ENCODE results near the gene CACNA1D.

CACNA1D gene

DNA sequence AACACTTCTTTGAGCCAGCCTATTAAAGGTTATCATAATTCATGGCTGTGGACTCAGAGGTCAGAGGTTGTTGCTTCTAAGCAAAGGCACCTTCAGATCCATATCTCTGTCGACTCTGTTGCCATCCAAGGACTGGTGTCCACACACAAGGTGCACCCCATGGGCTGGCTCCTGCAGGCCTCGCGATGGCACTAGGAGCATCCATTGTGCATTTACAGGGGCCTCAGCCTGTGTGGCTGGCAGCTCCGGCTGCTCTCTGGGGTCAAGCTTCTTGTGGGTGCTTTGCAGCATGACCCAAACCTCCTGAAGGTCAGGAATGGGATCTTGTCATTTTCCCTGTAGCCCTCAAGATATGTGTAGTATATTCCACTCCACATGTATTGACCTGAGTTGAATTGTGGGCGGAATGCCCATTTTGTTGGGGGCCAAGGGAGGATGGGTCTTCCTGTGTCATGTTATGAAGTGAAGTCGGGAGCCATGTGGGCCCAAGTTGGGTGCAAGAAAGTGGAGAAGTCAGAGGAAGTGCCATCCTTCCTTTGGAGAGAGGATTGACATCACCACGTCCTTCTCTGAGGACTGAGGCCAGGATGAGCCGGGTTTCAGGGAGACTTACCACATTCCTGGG is 308.0 kb downstream of the CACNA1D start:
- in situ Hi-C loops (cut with HindIII; ENCODE audit: low sequenced_read_pairs): no loop called here

DNA sequence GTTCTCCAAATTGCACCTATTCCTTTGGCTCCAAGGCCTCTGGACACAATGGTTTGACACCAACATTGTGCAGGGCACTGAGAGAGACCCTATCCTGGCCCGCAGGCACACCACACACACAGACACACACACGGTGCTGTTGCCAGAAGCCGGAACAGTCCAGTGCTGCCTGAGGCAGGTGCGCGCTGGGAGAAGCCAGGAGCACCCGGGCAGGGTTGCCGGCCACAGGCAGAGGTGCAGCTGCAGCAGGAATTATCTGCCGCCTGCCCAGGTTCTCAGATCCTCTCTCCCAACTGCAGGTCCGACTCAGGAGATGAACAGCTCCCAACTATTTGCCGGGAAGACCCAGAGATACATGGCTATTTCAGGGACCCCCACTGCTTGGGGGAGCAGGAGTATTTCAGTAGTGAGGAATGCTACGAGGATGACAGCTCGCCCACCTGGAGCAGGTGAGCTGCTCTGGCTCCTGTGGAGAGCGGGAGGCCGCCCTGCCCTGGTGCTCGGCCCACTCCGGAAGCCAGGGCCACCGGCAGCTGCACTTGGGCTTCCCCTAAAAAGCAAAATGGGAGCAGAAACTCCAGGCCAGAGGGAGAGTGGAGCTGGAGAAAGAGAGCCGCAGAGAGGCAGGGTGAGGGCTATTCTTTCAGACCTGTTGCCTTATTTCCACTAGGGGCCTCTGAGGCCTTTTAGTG is 308.9 kb downstream of the CACNA1D start:
- in situ Hi-C loops (cut with HindIII; ENCODE audit: low sequenced_read_pairs): no loop called here

DNA sequence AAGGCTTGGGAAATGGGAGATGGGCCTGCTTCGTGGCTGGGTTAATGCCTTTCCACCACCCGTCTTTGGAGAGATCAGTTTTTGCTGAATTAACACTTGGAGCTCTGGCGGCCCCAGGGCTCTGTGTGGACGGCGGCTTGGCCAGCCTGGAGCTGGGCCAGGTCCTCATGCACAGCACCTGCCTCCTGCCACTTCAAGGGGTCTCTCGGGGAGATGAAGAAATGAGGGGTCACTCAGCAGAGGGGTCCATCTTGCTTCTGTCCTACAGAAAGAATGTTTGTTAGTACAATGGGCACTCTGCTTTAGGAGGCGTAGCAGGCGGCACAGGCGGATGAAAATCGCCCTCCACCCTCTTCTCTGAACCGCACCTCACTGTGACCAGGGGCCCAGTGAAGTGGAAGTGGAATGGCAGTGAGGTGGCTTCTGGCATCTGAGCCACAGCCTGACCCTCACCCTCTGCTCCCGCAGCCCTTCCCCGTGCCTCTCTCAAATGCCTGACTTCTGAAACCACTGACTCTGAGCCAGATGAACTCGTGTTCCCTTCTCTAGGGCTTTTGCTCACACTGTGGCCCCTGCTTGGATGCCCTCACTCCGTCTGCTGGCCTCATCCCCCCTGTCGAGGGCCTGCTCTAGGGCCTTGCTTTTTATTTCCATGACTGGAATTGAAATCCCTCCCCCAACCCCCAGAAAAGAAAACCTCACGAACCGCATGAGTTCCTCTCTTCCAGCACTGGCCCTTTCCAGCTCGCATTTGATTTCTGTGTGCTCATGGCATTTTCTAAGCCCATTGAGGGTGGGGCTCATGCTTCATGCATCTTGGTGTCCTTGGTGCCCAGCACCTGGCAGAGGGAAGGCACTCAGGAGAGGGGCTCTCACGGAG is 309.6 kb downstream of the CACNA1D start:
- in situ Hi-C loops (cut with HindIII; ENCODE audit: low sequenced_read_pairs): no loop called here

DNA sequence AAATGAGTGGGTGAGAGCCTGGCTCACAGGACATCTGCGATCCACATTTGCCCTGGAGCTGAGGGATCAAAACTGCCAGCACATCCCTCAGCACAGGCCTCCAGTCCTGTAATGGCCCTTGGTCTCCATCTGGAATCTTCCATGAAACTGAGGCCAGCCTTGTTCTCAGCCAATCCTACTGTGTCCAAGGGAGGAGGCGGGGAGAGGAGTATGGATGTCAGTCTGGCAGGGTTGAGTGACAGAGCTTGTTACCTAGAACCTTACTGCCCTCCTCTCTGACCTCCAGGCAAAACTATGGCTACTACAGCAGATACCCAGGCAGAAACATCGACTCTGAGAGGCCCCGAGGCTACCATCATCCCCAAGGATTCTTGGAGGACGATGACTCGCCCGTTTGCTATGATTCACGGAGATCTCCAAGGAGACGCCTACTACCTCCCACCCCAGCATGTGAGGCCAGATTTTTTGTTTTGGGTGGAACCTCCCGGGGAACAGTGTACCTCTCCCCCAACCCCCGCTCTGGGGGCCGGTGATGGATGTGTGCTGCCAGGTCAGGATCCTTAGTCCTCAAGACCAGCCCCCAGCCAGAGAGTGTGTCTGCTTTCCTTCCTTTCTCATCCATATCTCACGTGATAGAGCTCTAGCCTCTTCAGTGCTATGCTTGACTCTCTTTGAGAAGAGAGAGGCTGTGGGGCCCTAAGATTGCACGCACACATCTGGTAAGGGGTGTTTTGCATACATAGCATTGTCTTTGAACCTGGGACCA is 310.5 kb downstream of the CACNA1D start:
- in situ Hi-C loops (cut with HindIII; ENCODE audit: low sequenced_read_pairs): no loop called here

DNA sequence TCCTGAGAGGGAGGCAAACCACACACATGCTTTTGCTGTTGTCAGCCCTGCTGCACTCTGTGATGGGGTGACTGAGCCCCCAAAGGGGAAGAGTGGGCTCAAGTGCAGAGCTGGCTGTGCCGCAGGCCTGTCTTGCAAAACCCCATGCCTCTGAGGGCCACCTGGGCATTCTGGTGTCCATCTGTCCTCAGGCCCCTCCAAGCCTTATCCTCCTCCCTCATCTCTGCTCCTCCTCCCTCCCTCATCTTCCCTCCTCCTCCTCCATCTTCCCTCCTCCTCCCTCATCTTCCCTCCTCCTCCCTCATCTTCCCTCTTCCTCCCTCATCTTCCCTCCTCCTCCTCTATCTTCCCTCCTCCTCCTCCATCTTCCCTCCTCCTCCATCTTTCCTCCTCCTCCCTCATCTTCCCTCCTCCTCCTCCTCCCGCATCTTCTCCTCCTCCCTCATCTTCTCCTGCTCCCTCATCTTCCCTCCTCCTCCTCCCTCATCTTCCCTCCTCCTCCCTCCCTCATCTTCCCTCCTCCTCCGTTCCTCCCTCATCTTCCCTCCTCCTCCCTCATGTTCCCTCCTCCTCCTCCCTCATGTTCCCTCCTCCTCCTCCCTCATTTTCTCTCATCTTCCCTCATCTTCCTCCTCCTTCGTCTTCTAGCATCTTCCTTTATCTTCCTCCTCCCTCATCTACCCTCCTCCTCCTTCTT is 311.2 kb downstream of the CACNA1D start:
- in situ Hi-C loops (cut with HindIII; ENCODE audit: low sequenced_read_pairs): no loop called here

DNA sequence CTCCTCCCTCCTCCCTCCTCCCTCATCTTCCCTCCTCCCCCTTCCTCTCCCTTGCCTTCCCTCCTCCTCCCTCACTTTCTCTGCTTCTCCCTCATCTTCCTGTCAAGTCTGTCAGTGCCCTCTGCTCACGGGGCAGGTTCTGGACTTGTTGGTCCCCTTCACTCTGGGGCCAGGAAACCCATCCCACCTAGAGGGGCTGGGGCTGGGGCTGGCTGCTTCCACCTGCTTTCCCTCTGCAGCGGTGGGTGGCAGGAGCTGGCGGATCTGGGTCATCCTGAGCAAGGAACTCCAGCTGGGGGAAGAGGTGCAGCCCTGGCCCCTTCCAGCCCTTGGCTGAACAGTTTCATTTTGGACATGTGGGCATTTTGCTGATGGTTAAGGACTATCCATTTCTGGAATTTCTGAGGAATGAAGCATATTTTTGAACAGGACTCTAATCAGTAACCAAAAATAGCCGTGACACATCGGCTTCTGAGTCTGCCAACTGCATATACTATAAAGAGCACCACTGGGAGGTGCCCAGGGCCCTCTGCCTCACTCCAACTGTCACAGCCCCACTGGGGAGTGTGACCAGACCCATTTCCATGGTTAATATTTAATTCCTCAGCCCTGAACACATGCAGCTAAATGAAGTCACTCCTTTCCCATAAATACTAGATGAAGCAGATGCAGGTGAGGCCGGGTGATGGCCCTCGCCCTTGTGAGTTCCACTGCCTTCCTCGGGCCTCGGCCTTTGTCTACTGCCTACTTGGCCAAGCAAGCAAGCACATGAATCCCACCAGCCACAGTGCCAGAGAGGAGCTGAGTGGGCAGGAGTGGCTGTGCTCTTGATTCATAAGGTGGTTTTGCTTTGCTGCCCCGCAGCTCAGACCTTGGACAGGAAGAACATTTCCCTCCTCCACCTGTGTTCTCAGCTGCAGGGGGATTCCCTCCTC is 312.0 kb downstream of the CACNA1D start:
- in situ Hi-C loops (cut with HindIII; ENCODE audit: low sequenced_read_pairs): no loop called here

DNA sequence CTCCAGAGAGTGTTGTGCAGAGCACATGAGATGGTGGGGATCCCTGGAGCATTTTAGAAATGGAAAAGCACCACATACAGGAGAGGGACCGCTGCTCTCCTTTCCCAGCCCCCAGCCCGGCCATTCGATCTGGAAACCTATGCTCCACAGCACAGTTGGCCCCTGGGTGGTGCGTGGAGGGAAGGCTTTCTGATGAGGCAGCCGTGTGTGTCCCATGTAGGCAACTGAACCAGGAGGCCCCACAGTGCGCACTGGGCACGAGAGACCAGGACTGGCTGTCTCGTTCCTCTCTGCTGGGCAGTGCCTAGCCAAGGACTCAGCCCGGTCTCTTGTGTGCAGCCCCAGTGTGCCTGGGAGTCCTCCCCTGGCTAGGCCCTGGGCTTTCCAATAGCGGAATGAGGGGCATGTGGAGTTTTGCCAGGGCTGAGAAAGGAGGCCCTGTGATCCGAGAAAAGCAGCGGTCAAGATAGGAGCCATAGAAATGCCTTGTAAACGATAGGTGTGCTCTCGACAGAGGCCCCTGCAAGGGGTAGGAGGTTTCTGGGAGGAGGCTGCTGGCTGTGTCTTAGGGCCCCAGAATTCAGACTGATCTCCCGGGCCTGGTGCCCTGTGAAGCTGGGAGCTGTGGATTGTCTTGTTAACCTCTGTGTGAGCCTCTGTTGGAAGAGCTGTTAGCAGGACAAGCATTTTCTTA is 312.9 kb downstream of the CACNA1D start:
- in situ Hi-C loops (cut with HindIII; ENCODE audit: low sequenced_read_pairs): no loop called here

DNA sequence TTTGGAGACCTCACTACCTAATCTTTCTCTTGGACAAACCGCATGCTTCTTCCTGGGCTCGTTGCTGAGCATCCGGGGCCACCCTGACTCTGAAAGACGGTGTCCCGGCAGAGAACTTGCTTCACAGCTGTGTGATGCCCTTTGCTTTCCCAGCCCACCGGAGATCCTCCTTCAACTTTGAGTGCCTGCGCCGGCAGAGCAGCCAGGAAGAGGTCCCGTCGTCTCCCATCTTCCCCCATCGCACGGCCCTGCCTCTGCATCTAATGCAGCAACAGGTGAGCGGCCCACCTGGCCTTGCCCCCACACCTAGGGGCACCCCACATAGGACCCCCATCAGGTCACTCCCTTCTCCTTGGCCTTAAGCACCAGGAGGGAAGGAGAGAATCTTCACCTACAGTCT is 314.1 kb downstream of the CACNA1D start:
- in situ Hi-C loops (cut with HindIII; ENCODE audit: low sequenced_read_pairs): no loop called here

DNA sequence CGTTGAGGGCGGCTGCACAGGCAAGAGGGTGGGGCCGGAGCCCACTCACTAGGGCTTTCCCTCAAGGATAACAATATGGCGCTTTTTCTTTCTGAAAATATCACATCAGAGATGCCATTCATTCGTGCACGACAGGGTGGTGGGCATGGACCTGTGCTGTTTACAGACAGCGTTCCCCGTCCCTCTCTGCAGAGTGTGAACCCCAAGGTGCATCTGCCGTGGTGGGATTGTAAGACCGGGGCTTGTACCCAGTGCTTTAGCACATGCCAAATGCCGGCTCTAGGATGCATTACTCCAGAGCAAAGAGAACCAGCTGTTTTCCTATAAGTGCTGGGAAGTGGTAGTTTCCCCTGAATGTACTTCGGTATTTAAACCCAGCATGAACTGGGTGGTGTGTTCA is 314.9 kb downstream of the CACNA1D start:
- in situ Hi-C loops (cut with HindIII; ENCODE audit: low sequenced_read_pairs): no loop called here

DNA sequence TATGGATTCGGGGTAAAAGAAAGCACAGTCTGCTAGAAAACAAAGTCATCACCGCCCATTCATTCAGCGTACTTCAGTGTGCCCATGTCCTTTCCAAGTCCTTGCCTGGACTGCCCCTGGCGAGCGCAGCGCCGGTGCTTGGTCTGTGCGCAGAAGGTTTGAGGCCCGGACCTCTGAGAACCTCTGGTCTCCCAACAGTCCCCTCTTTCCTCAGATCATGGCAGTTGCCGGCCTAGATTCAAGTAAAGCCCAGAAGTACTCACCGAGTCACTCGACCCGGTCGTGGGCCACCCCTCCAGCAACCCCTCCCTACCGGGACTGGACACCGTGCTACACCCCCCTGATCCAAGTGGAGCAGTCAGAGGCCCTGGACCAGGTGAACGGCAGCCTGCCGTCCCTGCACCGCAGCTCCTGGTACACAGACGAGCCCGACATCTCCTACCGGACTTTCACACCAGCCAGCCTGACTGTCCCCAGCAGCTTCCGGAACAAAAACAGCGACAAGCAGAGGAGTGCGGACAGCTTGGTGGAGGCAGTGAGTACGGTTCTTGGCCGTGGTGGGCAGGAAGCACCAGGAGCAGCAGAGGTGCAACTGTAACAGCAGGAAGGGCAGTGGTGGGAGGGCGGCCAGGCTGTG is 315.5 kb downstream of the CACNA1D start:
- in situ Hi-C loops (cut with HindIII; ENCODE audit: low sequenced_read_pairs): no loop called here

DNA sequence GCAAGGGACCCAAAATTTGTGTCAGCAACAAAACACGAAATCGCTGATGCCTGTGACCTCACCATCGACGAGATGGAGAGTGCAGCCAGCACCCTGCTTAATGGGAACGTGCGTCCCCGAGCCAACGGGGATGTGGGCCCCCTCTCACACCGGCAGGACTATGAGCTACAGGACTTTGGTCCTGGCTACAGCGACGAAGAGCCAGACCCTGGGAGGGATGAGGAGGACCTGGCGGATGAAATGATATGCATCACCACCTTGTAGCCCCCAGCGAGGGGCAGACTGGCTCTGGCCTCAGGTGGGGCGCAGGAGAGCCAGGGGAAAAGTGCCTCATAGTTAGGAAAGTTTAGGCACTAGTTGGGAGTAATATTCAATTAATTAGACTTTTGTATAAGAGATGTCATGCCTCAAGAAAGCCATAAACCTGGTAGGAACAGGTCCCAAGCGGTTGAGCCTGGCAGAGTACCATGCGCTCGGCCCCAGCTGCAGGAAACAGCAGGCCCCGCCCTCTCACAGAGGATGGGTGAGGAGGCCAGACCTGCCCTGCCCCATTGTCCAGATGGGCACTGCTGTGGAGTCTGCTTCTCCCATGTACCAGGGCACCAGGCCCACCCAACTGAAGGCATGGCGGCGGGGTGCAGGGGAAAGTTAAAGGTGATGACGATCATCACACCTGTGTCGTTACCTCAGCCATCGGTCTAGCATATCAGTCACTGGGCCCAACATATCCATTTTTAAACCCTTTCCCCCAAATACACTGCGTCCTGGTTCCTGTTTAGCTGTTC is 316.9 kb downstream of the CACNA1D start:
- in situ Hi-C loops (cut with HindIII; ENCODE audit: low sequenced_read_pairs): no loop called here

DNA sequence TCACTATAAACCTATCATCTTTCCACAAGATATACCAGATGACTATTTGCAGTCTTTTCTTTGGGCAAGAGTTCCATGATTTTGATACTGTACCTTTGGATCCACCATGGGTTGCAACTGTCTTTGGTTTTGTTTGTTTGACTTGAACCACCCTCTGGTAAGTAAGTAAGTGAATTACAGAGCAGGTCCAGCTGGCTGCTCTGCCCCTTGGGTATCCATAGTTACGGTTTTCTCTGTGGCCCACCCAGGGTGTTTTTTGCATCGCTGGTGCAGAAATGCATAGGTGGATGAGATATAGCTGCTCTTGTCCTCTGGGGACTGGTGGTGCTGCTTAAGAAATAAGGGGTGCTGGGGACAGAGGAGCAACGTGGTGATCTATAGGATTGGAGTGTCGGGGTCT is 318.0 kb downstream of the CACNA1D start:
- in situ Hi-C loops (cut with HindIII; ENCODE audit: low sequenced_read_pairs): no loop called here

DNA sequence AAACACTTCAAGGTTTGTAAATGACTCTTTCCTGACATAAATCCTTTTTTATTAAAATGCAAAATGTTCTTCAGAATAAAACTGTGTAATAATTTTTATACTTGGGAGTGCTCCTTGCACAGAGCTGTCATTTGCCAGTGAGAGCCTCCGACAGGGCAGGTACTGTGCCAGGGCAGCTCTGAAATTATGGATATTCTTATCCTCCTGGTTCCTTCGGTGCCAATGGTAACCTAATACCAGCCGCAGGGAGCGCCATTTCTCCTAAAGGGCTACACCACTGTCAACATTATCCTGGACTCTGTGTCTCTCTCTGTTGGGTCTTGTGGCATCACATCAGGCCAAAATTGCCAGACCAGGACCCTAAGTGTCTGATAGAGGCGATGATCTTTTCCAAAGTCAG is 318.8 kb downstream of the CACNA1D start:
- in situ Hi-C loops (cut with HindIII; ENCODE audit: low sequenced_read_pairs): no loop called here

DNA sequence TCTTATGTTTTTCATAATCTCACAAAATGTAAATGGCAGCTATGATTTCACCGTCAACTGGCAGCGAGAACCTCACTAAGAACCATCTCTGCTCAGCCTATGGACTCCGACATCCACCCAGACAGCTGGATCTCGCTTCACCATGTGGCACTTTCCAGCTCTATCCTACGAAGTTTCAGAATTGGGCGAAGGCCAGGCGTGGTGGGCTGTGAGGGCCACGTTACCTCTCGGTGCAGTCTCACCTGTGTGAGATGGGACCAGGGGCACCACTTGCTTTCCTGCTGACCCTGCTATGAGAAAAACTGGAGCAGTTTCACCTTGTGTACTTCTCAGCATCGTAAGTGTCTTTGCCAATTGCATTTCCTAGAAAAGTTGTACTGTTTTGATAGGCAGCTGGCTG is 319.5 kb downstream of the CACNA1D start:
- in situ Hi-C loops (cut with HindIII; ENCODE audit: low sequenced_read_pairs): no loop called here

DNA sequence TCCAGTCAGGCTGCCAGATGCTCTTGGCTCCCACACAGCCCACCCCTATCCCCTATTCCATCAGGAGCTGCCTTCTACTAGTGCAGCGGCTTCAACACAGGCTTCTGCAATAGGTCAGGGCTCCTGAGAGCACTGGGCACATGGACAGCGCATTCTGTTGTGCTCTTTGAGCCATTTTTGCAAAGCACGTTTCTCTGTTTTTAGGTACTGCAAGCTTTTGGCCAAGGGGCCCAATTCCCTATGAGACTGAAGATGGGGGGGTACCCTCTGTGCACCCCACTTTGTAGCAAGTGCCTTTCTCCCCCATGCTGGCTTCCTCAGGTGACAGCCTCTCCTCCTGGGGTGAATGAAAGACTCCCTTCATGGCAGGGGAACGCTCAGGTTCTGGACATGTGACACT is 320.7 kb downstream of the CACNA1D start:
- in situ Hi-C loops (cut with HindIII; ENCODE audit: low sequenced_read_pairs): no loop called here

DNA sequence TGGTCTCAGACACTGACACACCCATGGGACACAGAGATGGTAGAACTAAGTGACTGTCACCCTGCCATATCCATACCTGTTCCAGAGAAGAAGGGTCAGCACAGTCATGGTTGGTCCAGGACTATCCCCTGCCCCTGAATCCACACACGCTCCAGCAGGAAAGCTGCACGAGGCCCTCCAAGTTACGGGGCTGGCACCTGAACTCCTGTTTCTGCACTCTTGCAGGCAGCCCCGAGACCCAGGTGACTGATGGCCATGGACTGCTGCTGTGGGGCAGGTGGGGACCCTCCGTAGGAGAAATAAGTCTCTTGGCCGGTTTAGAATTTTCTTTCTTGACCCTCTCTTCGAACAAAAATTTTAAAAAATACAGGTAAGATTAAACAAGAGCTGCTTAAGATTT is 321.2 kb downstream of the CACNA1D start:
- in situ Hi-C loops (cut with HindIII; ENCODE audit: low sequenced_read_pairs): no loop called here

DNA sequence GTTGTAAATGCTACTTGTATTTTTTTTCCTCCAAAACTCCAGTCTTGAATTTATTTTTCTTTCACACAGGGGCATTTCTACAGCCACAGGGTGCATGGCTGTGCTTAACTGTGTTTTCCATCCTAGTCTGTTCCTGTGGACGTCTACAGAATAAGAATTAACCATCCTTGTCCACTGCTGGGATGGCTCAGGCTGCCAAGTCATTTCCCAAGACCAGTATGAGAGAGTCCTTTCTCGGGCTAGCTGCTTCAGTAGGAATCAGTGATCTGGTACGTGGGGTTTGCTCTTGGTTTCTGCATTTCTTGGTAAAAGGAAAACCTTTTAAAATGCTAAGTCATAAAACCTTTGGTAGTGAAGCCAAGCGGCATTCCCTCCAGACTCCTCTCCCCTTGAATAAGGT is 322.0 kb downstream of the CACNA1D start:
- in situ Hi-C loops (cut with HindIII; ENCODE audit: low sequenced_read_pairs): no loop called here

DNA sequence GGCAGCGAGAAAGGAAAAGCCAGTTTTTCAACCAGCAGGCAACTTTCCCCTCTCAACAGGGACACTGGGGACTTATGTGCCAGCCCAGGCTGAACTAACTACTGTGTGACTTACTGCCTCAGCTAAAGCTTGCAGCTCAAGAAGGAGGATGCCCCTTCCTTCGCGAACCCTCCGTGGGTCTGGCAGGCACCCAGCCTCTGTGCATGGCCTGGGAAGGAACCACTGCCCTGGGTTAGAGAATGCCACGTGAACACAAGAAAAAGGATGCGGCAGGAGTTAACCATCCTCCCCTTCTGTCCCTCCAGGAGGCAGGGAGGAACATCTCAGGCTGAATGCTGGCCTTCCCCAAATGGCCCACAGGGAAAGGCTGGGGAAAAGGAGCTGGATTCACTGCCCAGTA is 322.8 kb downstream of the CACNA1D start:
- in situ Hi-C loops (cut with HindIII; ENCODE audit: low sequenced_read_pairs): no loop called here

Measured in endothelial cell of hepatic sinusoid (primary cell).